Fibroblast of peridontal ligament (primary cell): ENCODE measurements around the gene LPIN1.
A peak's percentile ranks its signal among the peaks of the same experiment; 100 is the strongest.

Source experiments
- DNase-seq: peaks from one replicate; pipeline ENCODE4 v3.0.0-alpha.2; 2010; ENCODE audit errors: extremely low read depth

The LPIN1 gene

GRCh38 chr2:11762799-11763461, 16.5 kb downstream of the LPIN1 start:
- no peak for DNase-seq

GRCh38 chr2:11764359-11764758, 17.9 kb downstream of the LPIN1 start:
- DNase-seq, result no peak

GRCh38 chr2:11764920-11765319, 18.5 kb downstream of the LPIN1 start:
- no peak for DNase-seq

GRCh38 chr2:11765501-11765900, 19.1 kb downstream of the LPIN1 start:
- no peak for DNase-seq

GRCh38 chr2:11766016-11766415, 19.6 kb downstream of the LPIN1 start:
- no peak for DNase-seq

- no peak for DNase-seq
Observed at GRCh38 chr2:11767779-11768178, 21.3 kb downstream of the LPIN1 start.

- peak; percentile 33 for DNase-seq
Observed at GRCh38 chr2:11768946-11769345, 22.5 kb downstream of the LPIN1 start.

GRCh38 chr2:11769516-11769915, 23.1 kb downstream of the LPIN1 start:
- DNase-seq, result no peak

- DNase-seq, result no peak
Observed at GRCh38 chr2:11770531-11771188, 24.2 kb downstream of the LPIN1 start.

- DNase-seq, result no peak
Observed at GRCh38 chr2:11771971-11772615, 25.7 kb downstream of the LPIN1 start.

GRCh38 chr2:11773111-11773510, 26.7 kb downstream of the LPIN1 start:
- no peak for DNase-seq

GRCh38 chr2:11773747-11774525, 27.5 kb downstream of the LPIN1 start:
- DNase-seq, result no peak

- no peak for DNase-seq
Observed at GRCh38 chr2:11774600-11774999, 28.2 kb downstream of the LPIN1 start.

GRCh38 chr2:11775384-11775783, 29.0 kb downstream of the LPIN1 start:
- peak; percentile 49 for DNase-seq

GRCh38 chr2:11777066-11777782, 30.8 kb downstream of the LPIN1 start:
- DNase-seq, result no peak

GRCh38 chr2:11777886-11778415, 31.5 kb downstream of the LPIN1 start:
- no peak for DNase-seq

- DNase-seq, result no peak
Observed at GRCh38 chr2:11778416-11778815, 32.0 kb downstream of the LPIN1 start.

GRCh38 chr2:11778923-11779757, 32.7 kb downstream of the LPIN1 start:
- peak; percentile 62 for DNase-seq

- no peak for DNase-seq
Observed at GRCh38 chr2:11781602-11782001, 35.2 kb downstream of the LPIN1 start.

GRCh38 chr2:11784280-11784679, 37.8 kb downstream of the LPIN1 start:
- DNase-seq, result no peak
